Suprapubic skin (tissue), 4 donors: ENCODE data around the gene TEAD4. TPM values are rescaled to one million over a fixed set of nuclear protein-coding genes. Genes with fewer than 3 reads are reported as not detected.

ENCODE experiments used
- DNase-seq, 2 donors: peaks; one replicate each; pipeline ENCODE4 v3.0.0-alpha.2; 2019; ENCODE audit warnings: low spot score in 2 of 2
- H3K27ac ChIP-seq: fragments of 200-600 bp; sonication (generic); one replicate; pipeline ENCODE4 v1.5.1; 2019
- H3K27me3 ChIP-seq: fragments of 200-600 bp; sonication (generic); one replicate; pipeline ENCODE4 v1.5.1; 2019
- H3K36me3 ChIP-seq: fragments of 200-600 bp; sonication (generic); one replicate; pipeline ENCODE4 v1.5.1; 2019
- H3K4me1 ChIP-seq: fragments of 200-600 bp; sonication (generic); one replicate; pipeline ENCODE4 v1.5.1; 2019
- H3K4me3 ChIP-seq: fragments of 200-600 bp; sonication (generic); one replicate; pipeline ENCODE4 v1.5.1; 2019; ENCODE audit warnings: mild to moderate bottlenecking
- H3K9me3 ChIP-seq: fragments of 200-600 bp; sonication (generic); one replicate; pipeline ENCODE4 v1.5.1; 2019
- EP300 ChIP-seq: sonication (generic); formaldehyde crosslinking; IDR thresholded peaks from one replicate; pipeline ENCODE4 v1.6.1; 2017; ENCODE audit warnings: antibody characterized with exemption
- POLR2A ChIP-seq, 2 donors: fragments of 450-650 bp; IDR thresholded peaks; one replicate each; pipeline ENCODE4 v1.6.1; 2017; ENCODE audit warnings: antibody characterized with exemption in 2 of 2, mild to moderate bottlenecking in 2 of 2, moderate library complexity in 2 of 2
- POLR2AphosphoS5 ChIP-seq, 3 donors: sonication (generic); formaldehyde crosslinking; IDR thresholded peaks; one replicate each; pipeline ENCODE4 v1.6.1; 2017; ENCODE audit warnings: antibody characterized with exemption in 3 of 3
- WGBS: methylation state at CpG from one replicate; pipeline ENCODE4 v1.1.5; 2018; 5-methylcytosine and 5-hydroxymethylcytosine counted together
- total RNA-seq, 4 donors: library from RNA; depleted of rRNA; stranded (reverse); fragments of >200 nt; gene quantifications; one replicate each; pipeline ENCODE4 v1.1.0, GENCODE V29; 2016
- TF ChIP-seq, protein P1 (sequence below), 2 donors: fragments of 200-600 bp in 1 of 2; fragments of 450-650 bp in 1 of 2; sonication (generic) in 1 of 2; IDR thresholded peaks; one replicate each; pipeline ENCODE4 v1.5.1; 2016 to 2019; ENCODE audit warnings: antibody characterized with exemption in 2 of 2, mild to moderate bottlenecking in 1 of 2, moderate library complexity in 1 of 2

Gene TEAD4
- total RNA-seq, 4 donors from 2014 or later: 13.0 to 28.4 (median 17.2) TPM

- Histone ChIP-seq H3K27me3 (no peaks in the 10 kb centered on the region), H3K9me3 (no peaks in the 10 kb centered on the region), H3K36me3 (no peaks in the 10 kb centered on the region), H3K4me3 (no peak overlapping the region), H3K27ac (no peak overlapping the region), H3K4me1 (no peaks in the 10 kb centered on the region)
- DNase-seq: no peak
- TF ChIP-seq, protein P1, sequence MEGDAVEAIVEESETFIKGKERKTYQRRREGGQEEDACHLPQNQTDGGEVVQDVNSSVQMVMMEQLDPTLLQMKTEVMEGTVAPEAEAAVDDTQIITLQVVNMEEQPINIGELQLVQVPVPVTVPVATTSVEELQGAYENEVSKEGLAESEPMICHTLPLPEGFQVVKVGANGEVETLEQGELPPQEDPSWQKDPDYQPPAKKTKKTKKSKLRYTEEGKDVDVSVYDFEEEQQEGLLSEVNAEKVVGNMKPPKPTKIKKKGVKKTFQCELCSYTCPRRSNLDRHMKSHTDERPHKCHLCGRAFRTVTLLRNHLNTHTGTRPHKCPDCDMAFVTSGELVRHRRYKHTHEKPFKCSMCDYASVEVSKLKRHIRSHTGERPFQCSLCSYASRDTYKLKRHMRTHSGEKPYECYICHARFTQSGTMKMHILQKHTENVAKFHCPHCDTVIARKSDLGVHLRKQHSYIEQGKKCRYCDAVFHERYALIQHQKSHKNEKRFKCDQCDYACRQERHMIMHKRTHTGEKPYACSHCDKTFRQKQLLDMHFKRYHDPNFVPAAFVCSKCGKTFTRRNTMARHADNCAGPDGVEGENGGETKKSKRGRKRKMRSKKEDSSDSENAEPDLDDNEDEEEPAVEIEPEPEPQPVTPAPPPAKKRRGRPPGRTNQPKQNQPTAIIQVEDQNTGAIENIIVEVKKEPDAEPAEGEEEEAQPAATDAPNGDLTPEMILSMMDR (IDR thresholded peaks at IDR 0.05): no peak
- TF ChIP-seq POLR2A (IDR thresholded peaks at IDR 0.05) (no peak), POLR2AphosphoS5 (IDR thresholded peaks at IDR 0.05) (no peak), EP300 (no peak)
- WGBS: 73% methylated on average over 7 of the region's 7 CpGs
Observed at GRCh38 chr12:3028108-3028507, 68.9 kb downstream of the TEAD4 start.

DNA sequence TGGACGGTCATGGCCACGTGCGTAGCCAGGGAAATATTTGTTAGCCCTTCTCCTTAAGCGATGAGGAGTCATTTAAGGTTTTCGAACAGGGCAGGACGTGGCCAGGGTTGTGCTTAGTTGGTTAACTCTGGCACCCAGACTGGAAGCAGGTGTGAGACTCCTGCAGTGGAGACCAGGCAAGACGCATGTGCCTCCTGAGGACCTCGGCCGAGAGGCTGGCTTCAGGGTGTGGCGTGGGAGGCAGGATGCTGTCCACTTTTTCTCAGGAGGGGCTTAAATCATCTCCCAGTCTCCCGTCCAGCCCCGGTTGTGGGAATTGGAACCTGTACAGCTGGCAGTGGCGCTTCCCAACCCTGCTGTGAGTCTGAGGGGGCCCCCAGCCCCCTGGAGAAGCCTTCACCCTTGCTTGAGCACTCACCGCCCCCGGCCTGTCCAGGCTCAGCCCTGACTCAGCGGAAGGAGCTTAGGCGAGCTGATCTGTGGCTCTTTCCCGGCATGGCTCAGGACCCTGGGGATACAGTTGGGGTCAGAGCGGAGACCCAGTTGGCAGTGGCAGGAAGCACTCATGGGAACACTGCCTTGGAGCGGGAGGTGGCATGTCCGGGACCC lies 71.7 kb downstream of the TEAD4 start:
- H3K36me3 ChIP-seq: no peaks in the 10 kb centered on the region
- TF ChIP-seq, protein P1 (IDR thresholded peaks at IDR 0.05): no peak
- 89% methylated on average over 13 of the region's 21 CpGs for WGBS
- no peaks in the 10 kb centered on the region for H3K9me3 ChIP-seq
- H3K27me3 ChIP-seq: no peaks in the 10 kb centered on the region
- no peaks in the 10 kb centered on the region for H3K4me1 ChIP-seq
- no peak overlapping the region for H3K4me3 ChIP-seq
- no peak overlapping the region for H3K27ac ChIP-seq
- DNase-seq: no peak

DNA sequence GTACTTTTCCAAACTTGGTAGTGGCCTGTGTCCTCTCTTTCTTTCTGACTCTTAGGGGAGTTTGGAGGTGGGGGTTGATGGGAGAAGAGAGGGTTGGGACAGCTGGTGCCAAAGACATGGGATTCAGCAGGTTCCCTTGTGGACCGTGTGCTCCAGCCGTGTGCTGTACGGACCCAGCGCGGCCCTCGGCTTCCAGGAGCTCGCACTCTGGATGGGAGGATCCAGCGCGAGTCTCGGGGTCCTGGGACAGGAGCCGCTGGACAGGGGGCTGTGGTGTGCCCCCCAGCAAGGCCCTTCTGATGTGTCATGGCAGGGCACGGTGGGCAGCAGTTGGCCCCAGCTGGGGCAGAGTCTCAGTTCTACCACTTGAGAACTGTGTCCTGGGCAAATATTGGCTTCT lies 73.0 kb downstream of the TEAD4 start:
- 81% methylated on average over 12 of the region's 12 CpGs for WGBS
- TF ChIP-seq POLR2A (IDR thresholded peaks at IDR 0.05) (no peak), EP300 (no peak), POLR2AphosphoS5 (IDR thresholded peaks at IDR 0.05) (no peak)
- TF ChIP-seq, protein P1 (IDR thresholded peaks at IDR 0.05): no peak
- Histone ChIP-seq H3K36me3 (no peaks in the 10 kb centered on the region), H3K9me3 (no peaks in the 10 kb centered on the region), H3K27ac (no peak overlapping the region), H3K27me3 (no peaks in the 10 kb centered on the region), H3K4me3 (no peak overlapping the region), H3K4me1 (no peaks in the 10 kb centered on the region)
- no peak for DNase-seq

DNA sequence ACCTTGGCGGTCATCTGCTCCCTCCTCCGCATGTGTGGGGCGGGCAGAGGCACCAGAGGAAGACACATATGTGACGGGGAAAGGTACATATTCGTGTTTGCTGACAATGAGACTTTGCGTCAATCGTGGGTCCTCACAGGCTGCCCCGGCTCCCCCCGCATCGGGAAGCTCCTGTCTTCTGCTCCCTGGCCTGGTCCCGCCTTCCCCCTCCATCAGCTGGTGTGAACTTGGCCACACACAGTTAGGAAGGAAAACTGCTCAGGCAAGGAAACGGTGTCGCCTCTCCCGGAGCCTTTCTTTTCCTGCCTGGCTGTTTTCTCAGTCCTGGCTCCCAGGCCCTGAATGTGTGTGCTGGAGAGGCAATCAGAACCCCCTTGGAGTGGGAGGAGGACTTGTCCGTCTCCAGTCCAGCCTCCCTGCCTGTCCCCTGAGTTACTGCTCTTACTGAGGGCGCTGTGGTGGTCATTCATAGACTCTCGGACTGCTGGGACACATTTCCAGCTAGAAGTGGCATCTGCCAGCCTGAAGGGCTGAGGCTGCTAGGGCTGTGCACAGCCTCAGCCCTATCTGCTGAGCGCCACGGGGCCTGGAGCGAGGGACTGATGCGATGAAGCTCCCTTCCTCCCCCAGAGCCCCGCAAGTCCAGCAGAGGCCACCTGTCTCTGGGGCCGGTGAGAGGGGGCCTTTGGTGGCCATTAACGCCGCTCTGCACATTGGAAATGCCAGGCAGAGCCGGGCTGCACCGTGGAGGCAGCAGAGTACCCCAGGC lies 73.8 kb downstream of the TEAD4 start:
- H3K36me3 ChIP-seq: peaks cover 4% of the 10 kb centered on the region
- H3K4me1 ChIP-seq: no peaks in the 10 kb centered on the region
- TF ChIP-seq POLR2AphosphoS5 (IDR thresholded peaks at IDR 0.05) (no peak), POLR2A (IDR thresholded peaks at IDR 0.05) (no peak)
- TF ChIP-seq, protein P1 (IDR thresholded peaks at IDR 0.05): no peak
- 78% methylated on average over 18 of the region's 27 CpGs for WGBS
- no peak overlapping the region for H3K4me3 ChIP-seq
- no peaks in the 10 kb centered on the region for H3K9me3 ChIP-seq
- no peak for DNase-seq
- no peak overlapping the region for H3K27ac ChIP-seq
- no peaks in the 10 kb centered on the region for H3K27me3 ChIP-seq

GRCh38 chr12:3033539-3033867 lies 74.3 kb downstream of the TEAD4 start:
- Histone ChIP-seq H3K27me3 (no peaks in the 10 kb centered on the region), H3K4me1 (no peaks in the 10 kb centered on the region), H3K36me3 (peaks cover 8% of the 10 kb centered on the region), H3K4me3 (no peak overlapping the region), H3K27ac (no peak overlapping the region), H3K9me3 (no peaks in the 10 kb centered on the region)
- no peak for TF ChIP-seq EP300
- TF ChIP-seq, protein P1 (IDR thresholded peaks at IDR 0.05): no peak
- no peak for TF ChIP-seq POLR2A (IDR thresholded peaks at IDR 0.05)
- TF ChIP-seq POLR2AphosphoS5 (IDR thresholded peaks at IDR 0.05): no peak
- no peak for DNase-seq
- 92% methylated on average over 8 of the region's 8 CpGs for WGBS
